Measurements from ENCODE around the gene GPR62.

GPR62 gene

GRCh38 chr3:51938780-51939425 lies 16.3 kb upstream of the GPR62 start:
- no peak for DNase-seq

DNA sequence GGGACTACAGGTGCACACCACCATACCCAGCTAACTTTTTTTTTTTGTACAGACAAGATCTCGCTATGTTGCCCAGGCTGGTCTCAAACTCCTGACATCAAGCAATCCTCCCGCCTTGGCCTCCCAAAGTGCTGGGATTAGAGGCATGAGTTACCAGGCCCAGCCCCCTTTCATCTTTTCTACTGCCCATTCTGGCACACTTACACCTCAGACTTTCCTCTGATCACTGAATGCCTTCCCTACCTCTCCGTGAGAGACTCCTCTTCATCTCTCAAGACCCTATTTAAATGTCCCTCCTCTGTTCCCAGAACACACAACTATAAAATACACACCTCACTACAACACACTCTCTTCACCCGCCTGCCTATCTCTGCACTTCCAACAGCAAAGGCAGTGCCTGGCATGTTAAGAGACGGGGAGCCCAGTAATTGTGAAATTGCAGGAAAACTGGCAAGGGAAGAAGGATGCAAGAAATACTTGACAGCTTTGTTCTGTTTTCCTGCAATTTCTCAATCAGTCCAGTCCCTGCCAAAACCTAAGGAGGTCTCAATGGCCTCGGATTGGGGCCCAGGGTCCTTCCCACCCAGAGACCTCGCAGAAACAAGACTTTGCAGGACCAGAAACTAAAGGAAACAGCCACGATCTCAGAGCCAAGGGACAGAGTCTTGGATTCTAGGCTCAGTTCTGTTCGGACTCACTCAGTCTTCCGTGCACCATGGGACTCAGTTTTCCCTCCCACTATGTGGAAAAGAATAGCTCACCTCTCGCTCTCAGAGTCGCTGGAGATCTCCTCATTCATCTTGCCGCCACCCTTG lies 14.3 kb upstream of the GPR62 start:
- no peak for DNase-seq

DNA sequence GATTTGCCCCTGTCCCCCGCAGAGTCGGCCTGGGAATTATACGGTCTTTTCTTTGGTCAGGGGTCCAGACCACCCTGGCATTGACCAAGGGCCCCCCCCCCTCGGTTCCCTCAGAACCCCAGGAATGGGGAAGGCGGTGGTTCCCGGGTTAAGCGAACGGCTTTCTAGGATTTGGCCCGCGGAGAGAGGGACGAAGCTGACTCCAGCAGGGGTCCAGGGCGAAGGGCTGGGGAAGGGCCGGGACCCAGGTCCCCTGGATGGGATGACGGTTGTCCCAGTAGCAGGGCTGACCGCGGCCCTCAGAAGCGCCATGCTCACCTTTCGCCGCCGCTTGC lies 13.8 kb upstream of the GPR62 start:
- no peak for DNase-seq

DNA sequence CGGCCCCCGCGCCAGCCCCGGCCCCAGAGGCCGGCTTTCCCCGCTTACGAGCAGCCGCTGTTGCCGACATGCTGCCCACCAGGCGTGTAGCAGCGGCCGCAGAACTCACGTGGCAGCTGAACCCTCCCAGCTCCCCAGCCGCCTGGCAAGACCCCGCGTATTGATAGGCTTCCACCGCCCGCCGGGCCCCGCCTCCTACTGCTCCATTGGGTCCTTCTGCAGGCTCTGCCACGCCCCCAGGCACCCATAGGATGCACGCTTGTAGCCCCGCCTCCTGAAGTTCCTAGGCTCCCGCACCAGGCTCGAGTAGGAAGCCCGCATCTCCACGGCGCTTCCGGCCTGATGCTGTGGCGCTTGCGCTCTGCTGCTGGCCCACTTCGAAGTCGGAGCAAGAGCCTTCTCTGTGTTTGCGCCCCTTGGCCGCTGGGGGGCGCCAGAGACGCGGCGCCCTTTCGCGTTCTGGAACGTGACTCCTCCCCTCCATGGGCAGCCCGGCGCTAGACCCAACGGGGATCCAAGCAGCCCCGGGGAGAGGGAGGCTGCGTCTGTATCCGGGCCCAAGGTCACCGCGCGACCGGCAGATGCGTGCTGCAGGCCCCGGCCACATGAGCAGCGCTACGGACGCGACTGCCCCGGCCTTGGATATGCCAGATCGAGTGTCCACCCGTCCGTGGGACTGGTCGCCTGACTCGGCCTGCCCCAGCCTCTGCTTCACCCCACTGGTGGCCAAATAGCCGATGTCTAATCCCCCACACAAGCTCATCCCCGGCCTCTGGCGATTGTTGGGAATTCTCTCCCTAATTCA lies 13.2 kb upstream of the GPR62 start, which contains the start of the genes PARP3 and RRP9:
PARP3 (plus strand) TSS at position 566 of the 805 bp plus-strand sequence. CDS start 993 bp downstream, outside the sequence.
RRP9 (minus strand) TSS at position 107 of the 805 bp plus-strand sequence; CDS start at position 70, 37 bp downstream.
- peak; percentile 98 for DNase-seq

DNA sequence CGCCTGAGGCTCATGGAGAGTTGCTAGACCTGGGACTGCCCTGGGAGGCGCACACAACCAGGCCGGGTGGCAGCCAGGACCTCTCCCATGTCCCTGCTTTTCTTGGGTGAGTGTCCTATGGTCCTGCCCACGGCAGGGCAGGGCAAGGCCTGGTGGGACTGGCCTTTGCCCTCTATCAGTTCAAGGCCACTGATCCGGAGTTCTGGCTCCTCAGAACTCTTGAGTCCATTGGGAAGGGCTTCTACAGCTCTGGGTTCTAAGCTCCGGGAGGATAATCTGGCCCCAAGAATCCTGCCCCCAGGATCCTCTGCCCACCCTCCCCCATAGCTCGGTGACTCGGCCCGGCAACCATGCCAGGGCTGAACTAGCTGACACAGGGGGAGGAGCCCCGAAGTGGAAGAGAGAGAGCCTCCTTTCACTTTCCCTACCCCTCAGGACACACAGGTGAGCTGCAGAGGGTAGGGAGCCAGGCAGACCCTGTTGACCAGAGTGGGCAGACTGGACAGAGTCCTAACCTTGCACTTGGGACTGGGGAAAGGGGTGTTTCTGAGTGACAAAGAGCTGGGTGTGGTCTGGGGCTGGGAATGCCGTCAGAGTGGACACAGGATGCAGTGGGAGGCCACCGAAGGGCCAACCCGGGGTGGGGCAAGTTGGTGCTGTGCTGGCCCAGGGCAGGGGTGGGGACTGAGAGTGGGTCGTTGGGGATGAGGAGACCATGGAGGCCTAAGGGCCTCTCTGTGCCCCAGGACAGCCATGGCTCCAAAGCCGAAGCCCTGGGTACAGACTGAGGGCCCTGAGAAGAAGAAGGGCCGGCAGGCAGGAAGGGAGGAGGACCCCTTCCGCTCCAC lies 12.4 kb upstream of the GPR62 start:
- DNase-seq, result no peak

DNA sequence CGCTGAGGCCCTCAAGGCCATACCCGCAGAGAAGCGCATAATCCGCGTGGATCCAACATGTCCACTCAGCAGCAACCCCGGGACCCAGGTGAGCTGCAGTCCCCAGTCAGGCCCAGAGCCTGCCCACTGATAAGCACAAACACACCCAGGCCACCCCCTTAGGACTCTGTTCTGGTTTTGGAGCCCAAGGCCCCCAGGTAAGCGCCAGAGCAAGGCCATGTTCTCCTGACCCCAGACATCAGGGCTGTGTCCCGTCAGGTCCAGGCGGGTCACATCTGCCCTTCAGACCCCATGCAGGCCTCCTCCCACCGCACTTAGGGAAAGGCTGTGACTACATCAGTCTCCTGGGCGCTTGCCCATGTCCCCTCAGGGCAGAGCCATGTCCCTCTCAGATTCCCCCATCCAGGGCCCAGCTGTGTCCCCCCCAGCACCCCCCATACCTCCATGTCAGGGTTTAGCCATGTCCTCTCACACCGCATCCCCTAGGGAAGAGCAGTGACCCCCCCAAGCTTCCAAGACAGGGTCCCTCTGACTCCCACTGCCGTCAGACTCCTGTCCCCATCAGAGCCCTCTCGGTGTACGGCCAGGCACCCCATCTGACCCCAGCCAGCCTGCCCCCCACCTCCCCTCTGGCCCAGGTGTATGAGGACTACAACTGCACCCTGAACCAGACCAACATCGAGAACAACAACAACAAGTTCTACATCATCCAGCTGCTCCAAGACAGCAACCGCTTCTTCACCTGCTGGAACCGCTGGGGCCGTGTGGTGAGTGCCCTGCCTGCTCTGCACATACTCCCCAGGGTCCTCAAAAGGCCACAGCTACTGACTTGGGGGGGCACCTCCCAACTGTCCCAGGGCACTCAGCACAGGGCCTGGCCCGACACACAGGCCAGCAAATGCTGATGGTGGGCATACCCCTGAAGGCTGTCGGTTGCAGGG lies 11.5 kb upstream of the GPR62 start:
- no peak for DNase-seq

- no peak for DNase-seq
These were observed 10.6 kb upstream of the GPR62 start for GRCh38 chr3:51944451-51945021.

DNA sequence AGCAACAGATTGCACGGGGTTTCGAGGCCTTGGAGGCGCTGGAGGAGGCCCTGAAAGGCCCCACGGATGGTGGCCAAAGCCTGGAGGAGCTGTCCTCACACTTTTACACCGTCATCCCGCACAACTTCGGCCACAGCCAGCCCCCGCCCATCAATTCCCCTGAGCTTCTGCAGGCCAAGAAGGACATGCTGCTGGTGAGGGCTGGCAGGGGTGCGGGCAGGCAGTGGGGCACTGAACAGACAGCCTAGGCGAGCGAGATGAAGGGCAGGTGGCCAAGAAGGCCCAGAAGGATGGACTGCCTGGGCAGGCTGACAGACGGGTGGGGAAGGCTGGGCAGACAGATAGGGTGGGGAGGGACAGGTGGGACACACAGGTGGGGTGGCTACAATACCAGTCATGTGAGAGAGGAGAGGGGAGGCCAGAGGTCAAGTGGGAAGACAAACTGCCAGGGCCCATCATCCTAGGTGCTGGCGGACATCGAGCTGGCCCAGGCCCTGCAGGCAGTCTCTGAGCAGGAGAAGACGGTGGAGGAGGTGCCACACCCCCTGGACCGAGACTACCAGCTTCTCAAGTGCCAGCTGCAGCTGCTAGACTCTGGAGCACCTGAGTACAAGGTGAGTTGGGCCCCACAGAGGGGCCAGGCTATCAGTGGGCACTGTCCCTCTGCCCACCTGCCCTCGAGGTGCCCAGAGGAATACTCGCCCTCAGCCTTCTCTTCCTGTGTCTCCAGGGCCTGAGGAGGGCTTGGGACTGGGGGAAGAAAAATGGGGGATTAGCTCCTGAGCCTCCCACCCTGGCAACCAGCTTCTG lies 9.9 kb upstream of the GPR62 start:
- DNase-seq, result no peak

DNA sequence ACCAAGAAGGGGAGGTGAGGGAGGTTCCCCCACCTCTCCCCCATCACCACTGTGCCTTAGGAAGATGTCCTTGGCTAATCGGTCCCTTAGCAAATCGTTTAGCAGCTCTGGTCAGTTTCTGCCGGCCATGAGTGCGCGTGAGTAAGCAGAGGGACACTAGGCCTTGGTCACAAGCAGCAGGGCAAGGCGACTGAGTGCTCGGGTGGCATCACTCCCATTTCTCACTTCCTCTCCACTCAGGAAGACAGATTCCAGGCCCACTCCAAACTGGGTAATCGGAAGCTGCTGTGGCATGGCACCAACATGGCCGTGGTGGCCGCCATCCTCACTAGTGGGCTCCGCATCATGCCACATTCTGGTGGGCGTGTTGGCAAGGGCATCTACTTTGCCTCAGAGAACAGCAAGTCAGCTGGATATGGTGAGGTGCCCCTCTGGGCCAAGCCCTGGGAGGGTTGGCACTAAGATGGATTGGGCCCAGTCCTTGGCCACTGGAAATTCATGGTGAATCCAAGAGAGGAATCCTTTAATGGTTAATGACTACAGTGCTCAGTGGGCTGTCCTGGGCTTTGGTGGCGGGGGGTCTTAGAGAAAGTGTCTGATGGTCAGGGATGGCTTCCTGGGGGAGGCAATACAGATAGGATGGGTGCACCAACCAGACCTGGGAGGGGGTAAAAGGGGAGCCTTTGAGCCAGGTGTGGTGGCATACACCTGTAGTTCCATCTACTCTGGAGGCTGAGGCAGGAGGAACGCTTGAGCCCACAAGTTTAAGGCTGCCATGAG lies 9.1 kb upstream of the GPR62 start:
- DNase-seq, result no peak

GRCh38 chr3:51946796-51947195 lies 8.4 kb upstream of the GPR62 start:
- DNase-seq, result no peak

DNA sequence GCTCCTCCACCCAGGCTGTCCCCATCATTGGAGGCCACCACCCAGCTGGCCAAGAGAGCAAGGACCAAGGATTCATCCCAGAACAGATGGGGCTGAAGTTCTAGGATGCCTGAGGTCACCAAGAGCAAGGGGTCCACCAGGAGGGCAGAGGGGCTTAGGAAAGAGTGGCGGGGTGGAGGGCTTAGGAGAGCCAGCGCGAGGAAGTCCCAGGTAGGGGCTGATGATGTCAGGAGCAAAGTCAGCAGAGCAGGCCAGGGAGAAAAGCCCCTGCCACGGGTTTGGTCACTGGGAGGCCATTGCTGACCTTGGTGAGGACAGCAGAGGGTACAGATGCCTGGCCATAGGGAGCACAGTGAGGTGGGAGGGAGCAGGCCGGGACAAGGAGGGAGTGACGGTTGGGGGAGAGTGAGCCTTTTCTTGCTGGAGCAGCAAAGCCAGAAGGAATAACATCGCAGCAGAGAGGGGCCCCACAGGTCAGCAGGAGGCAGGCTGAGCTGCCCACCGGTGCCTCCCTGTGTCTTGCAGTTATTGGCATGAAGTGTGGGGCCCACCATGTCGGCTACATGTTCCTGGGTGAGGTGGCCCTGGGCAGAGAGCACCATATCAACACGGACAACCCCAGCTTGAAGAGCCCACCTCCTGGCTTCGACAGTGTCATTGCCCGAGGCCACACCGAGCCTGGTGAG lies 7.8 kb upstream of the GPR62 start:
- DNase-seq, result no peak

GRCh38 chr3:51948016-51948580 lies 7.1 kb upstream of the GPR62 start:
- no peak for DNase-seq

DNA sequence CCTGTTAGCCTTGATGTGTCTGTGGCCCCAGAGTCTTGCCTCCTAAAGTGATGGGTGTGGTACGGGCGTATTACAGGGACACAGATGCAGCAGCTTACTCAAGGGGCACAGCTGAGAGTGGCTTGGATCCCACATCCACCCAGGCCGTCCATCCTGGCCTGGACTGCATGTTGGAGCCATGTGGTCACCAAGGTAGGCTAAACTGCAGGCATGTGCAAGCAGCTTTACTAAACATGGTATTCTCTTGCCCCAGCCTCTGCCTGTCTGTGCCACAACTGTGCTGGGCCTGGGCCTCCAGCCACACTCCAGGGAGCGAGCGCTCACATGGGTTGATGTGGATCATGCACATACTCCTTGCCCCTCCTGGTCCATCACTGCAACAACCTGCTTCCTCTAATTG lies 6.1 kb upstream of the GPR62 start:
- no peak for DNase-seq

DNA sequence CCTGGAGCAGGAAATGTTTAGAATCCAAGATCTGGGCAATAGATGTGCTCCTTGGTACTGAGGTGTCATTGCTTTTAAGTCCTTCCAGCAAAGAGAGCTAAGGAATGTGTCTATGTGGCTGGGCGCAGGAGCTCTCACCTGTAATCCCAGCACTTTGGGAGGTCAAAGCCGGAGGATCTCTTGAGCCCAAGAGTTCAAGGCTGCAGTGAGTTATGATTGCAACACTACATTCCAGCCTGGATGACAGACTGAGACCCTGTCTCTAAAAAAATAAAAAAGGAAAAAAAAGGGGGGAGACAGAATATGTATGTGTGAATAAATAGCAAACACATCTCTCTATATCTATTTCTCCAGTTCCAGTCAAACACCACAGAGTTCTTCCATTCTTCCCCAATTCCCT lies 4.3 kb upstream of the GPR62 start:
- no peak for DNase-seq

DNA sequence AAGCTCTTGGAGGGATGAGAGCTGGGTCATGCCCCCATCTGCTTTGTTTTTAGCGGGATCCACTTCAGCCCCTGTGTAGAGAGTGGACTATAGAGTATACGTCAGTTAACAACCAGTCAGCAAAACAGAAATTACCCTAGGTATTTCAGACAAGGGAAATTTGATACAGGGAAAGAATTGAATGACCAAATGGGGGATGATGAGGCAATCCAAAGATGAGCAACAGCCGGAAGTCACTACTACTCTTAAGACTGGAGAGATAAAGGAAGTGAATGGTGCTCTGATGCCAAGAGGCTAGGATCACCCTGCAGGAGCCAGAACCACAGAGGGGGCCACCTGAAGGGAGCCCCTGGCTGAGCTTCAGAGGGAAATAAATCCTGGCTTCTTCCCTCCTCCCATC lies 1.7 kb upstream of the GPR62 start:
- DNase-seq, result no peak

- DNase-seq, result no peak
These were observed 1.1 kb upstream of the GPR62 start for GRCh38 chr3:51954105-51954504.

DNA sequence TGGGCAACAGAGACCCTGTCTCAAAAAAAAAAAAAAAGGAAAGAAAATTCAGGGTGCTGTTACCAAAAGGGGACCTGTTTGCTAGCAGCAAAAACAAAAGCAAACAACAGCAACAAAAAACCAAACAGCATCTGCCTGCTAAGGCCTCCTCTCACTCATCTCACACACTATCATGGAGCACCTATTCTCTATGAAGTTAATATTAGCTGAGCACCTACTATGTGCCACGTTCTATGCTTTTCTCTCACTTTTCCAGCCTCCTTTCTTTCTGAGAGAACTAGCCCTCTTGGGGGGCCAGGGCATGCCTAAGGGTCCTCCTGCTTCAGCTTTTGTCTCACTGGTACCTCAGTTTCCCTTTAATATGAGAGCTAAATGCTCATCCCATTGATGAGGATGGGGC lies 468 bp upstream of the GPR62 start:
- no peak for DNase-seq

All from T-helper 9 cell (primary cell).